ENCODE measurements around the gene UPK3A. TPM values are rescaled to one million over a fixed set of nuclear protein-coding genes. Genes with fewer than 3 reads are reported as not detected.
"Not testable (repeated sequence)": the region's sequence is repeated elsewhere in the genome, so short reads cannot be mapped to it uniquely, and the experiment has no call there.

The UPK3A gene
- polyA plus RNA-seq, 1 donor from 2014 or later = 1.5 TPM

GRCh38 chr22:45263463-45264269 is 21.1 kb upstream of the UPK3A start:
- Mint-ChIP-seq H3K27ac (peak overlapping the region; percentile 41 to 85 (median 82)), H3K4me3 (peak overlapping the region; percentile 69 to 95 (median 85)), H3K36me3 (no peaks in the 10 kb centered on the region), H3K27me3 (peaks cover 8% of the 10 kb centered on the region), H3K9me3 (no peaks in the 10 kb centered on the region), H3K4me1 (peaks cover 29 to 32% (median 30%) of the 10 kb centered on the region in 3 donors)

DNA sequence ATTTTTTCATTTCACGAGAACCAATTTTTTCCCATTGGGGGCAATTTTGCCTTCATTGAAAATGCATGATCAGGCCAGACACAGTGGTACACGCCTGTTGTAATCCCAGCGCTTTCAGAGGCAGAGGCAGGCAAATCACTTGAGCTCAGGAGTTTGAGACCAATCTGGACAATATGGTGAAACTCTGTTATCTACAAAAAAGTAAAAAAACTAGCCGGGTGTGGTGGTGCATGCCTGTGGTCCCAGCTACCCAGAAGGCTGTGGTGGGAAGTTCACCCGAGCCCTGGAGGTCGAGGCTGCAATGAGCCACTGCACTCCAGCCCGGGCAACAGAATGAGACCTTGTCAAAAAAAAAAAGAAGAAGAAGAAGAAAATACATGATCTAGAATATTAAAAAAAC is 19.2 kb upstream of the UPK3A start:
- no peaks in the 10 kb centered on the region for H3K36me3 Mint-ChIP-seq
- no peaks in the 10 kb centered on the region for H3K9me3 Mint-ChIP-seq
- H3K4me3 Mint-ChIP-seq = no peak overlapping the region
- peaks cover 26 to 31% (median 31%) of the 10 kb centered on the region in 3 donors for H3K4me1 Mint-ChIP-seq
- H3K27me3 Mint-ChIP-seq = peaks cover 13% of the 10 kb centered on the region
- no peak overlapping the region for H3K27ac Mint-ChIP-seq

- Mint-ChIP-seq H3K4me3 (peak overlapping the region; percentile 65 to 84 (median 76)), H3K27me3 (peaks cover 16% of the 10 kb centered on the region), H3K4me1 (peaks cover 10 to 14% (median 13%) of the 10 kb centered on the region in 3 donors), H3K9me3 (no peaks in the 10 kb centered on the region), H3K36me3 (no peaks in the 10 kb centered on the region), H3K27ac (peak overlapping the region in 2 of 3 donors; percentile 16 to 59)
These were observed 16.4 kb upstream of the UPK3A start for GRCh38 chr22:45268167-45268957.

DNA sequence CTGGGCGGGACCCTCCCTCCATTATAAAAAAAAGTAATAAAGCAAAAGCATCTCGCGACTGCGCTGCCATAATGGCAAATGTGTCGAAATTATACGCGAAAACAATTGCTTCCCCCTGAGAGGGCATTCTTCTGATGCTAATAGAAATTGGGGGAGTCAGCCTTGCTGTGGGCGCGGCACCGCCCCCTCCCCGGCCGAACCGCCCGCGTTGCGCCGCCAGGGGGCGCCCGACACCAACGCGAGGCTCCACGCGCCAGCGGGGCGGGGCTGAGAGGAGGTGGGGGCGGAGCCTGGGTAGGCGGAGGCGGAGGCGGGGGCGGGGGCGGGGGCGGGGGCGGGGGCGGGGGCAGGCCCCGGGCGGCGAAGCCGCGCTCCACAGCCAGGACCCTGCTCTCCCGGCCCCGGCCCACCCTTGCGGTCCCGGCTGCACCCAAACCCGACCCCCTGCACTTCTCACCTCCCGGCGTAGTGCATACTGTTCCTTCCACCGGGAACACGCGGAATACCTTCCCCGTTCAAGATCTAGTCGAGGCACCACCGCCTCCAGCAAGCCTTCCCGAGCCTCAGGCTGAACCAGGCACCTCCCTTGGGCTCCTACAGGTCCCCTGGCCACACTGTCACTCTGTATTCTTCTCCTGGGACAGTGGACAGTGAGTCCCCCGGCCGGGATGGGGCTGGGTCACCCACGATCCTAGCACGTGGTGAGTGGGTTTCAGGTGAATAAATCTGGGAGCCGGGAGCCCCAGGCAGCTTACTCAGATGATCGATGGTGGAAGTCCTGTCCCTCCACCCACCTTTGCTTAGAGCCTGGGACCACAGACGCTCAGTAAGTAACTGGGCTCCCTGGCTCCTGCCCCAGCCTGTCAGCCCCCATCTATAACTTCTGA is 15.5 kb upstream of the UPK3A start:
- Mint-ChIP-seq H3K4me3 (peak overlapping the region; percentile 75 to 91 (median 84)), H3K4me1 (peaks cover 3 to 7% (median 5%) of the 10 kb centered on the region in 3 donors), H3K9me3 (no peaks in the 10 kb centered on the region), H3K27me3 (peaks cover 13% of the 10 kb centered on the region), H3K27ac (peak overlapping the region; percentile 16 to 67 (median 42)), H3K36me3 (peaks cover 1% of the 10 kb centered on the region)

DNA sequence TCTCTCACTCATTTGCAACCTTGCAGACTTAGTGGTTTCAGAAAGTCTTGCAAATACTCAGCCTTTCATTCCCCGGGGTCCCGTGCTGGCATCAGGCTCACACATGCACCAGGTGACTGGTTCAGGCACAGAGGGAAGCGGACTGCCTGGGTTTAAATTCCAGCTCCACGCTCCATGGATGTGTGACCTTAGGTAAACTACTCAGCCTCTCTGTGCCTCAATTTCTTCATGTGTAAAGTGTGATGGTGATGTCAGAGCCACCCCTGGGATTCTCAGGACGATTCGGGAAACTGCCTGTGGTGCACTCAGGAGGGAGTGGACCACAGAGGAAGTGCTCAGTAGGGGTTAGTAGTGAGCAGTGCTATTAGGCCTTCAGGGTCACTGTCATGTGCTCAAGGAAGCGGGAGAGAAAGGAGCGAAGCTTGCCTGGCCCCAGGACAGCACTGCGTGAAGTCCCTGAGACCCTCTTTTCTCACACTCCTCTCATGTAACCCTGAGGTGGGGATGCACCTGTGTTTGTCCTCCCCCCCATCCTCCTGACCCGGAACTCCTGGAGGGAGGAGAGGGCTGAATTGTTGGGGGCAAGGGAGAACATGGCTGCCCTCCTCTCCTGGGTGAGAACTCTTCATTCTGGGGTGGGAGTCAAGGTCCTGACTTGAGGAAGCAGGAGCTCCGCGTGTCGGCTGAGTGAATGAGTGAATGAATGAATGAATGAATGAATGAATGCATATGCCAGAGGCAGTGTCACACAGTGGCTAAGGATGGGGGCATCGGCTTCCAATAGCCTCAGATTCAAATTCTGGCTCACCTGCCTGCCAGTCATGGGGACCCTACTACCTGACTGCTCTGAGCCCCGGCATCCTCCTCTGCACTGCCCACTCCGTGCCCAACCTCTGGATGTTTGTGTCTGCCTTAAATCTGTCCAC is 14.4 kb upstream of the UPK3A start:
- Mint-ChIP-seq H3K9me3 (no peaks in the 10 kb centered on the region), H3K4me3 (peak overlapping the region in 3 of 4 donors; percentile 79 to 91 (median 88)), H3K27me3 (peaks cover 13% of the 10 kb centered on the region), H3K27ac (peak overlapping the region in 2 of 3 donors; percentile 42 to 69), H3K4me1 (peaks cover 3 to 6% (median 5%) of the 10 kb centered on the region in 3 donors), H3K36me3 (peaks cover 1% of the 10 kb centered on the region)

DNA sequence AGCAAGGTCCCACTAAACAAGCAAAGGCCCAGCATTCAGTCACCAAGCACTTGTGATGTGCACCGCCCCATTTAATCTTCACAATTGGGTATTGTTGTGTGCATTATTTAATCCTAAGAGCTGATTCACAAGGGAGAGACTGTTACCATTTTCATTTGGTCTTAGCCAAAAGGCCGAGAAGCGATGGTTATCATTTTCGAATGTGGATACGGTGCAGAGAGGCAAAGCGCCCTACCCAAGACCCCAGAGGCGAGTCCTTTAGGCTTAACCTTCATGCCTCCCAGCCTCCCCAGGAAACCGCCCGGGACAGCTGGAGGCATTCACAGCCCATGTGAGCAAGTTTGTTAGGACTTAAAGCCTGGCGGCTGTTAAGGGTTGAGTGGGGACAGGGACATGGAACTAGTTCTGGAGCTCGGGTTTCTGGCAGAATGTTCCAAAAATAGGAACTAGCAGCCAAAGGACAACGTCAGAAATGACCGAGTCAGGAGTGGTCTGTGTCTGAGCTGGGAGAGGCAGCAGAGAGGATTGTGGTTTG is 13.0 kb upstream of the UPK3A start:
- no peaks in the 10 kb centered on the region for H3K9me3 Mint-ChIP-seq

GRCh38 chr22:45272498-45272897 is 12.3 kb upstream of the UPK3A start:
- Mint-ChIP-seq H3K27me3 (peaks cover 13% of the 10 kb centered on the region), H3K9me3 (no peaks in the 10 kb centered on the region), H3K4me3 (no peak overlapping the region), H3K4me1 (peaks cover 0 to 5% (median 3%) of the 10 kb centered on the region in 3 donors), H3K36me3 (peaks cover 1% of the 10 kb centered on the region), H3K27ac (no peak overlapping the region)

More for the DNA sequence above, 13.0 kb upstream of the UPK3A start:
- peaks cover 13% of the 10 kb centered on the region for H3K27me3 Mint-ChIP-seq
- no peak overlapping the region for H3K4me3 Mint-ChIP-seq
- peaks cover 1% of the 10 kb centered on the region for H3K36me3 Mint-ChIP-seq
- no peak overlapping the region for H3K27ac Mint-ChIP-seq
- peaks cover under 1 to 5% (median 3%) of the 10 kb centered on the region in 3 donors for H3K4me1 Mint-ChIP-seq

DNA sequence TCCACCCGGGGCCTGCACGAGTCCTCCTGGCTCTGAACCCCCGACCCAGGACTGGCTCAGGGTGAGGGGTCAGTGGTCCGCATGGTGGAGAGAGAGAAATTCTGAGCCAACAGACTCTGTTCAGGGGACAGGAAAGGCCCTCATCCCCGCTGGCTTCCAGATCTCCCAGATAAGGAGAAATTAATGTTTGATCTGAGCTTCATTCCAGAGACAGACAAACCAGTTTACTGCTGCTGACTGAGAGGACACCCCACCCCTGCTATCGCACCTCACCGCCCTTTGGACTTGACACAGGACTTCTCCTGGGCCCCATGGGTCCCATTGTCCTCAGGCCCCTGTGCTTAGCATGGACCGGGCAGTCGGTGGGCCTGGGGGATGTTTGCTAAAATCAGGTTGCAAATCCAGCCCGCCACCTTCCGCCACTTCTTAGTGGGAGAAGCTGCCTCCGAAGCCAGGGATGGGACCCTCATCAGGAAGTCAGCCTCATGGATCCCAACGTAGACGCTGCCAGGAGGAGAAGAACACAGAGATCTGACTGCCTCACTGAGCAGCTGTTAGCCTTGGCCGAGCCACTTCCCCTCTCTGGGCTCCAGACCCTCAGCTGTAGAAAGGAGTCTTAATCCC is 11.2 kb upstream of the UPK3A start:
- H3K9me3 Mint-ChIP-seq = no peaks in the 10 kb centered on the region
- H3K36me3 Mint-ChIP-seq = peaks cover 1% of the 10 kb centered on the region
- H3K27ac Mint-ChIP-seq = no peak overlapping the region
- H3K27me3 Mint-ChIP-seq = peaks cover 13% of the 10 kb centered on the region
- H3K4me3 Mint-ChIP-seq = no peak overlapping the region
- H3K4me1 Mint-ChIP-seq = peaks cover 0 to 5% (median 5%) of the 10 kb centered on the region in 3 donors

GRCh38 chr22:45276507-45277105 is 8.1 kb upstream of the UPK3A start:
- peaks cover 2% of the 10 kb centered on the region for H3K27me3 Mint-ChIP-seq
- no peaks in the 10 kb centered on the region for H3K9me3 Mint-ChIP-seq
- peaks cover 1% of the 10 kb centered on the region for H3K36me3 Mint-ChIP-seq
- H3K27ac Mint-ChIP-seq = no peak overlapping the region
- H3K4me1 Mint-ChIP-seq = peaks cover 0 to 6% (median 6%) of the 10 kb centered on the region in 3 donors
- H3K4me3 Mint-ChIP-seq = no peak overlapping the region

- not testable (repeated sequence) for H3K4me1 Mint-ChIP-seq, H3K36me3 Mint-ChIP-seq, H3K9me3 Mint-ChIP-seq, H3K27me3 Mint-ChIP-seq, H3K27ac Mint-ChIP-seq
- H3K4me3 Mint-ChIP-seq = peak overlapping the region in 1 of 4 donors; percentile 40
These were observed 7.0 kb upstream of the UPK3A start for GRCh38 chr22:45277720-45278119.

- no peaks in the 10 kb centered on the region for H3K9me3 Mint-ChIP-seq
- H3K4me1 Mint-ChIP-seq = peaks cover 1 to 6% (median 6%) of the 10 kb centered on the region in 3 donors
- peaks cover 1% of the 10 kb centered on the region for H3K27me3 Mint-ChIP-seq
- no peak overlapping the region for H3K27ac Mint-ChIP-seq
- peak overlapping the region in 1 of 4 donors; percentile 40 for H3K4me3 Mint-ChIP-seq
- peaks cover 1% of the 10 kb centered on the region for H3K36me3 Mint-ChIP-seq
These were observed 6.6 kb upstream of the UPK3A start for GRCh38 chr22:45278125-45278524.

- Mint-ChIP-seq H3K4me3 (no peak overlapping the region), H3K27me3 (peaks cover 1% of the 10 kb centered on the region), H3K27ac (no peak overlapping the region), H3K9me3 (no peaks in the 10 kb centered on the region), H3K4me1 (peaks cover 6 to 11% (median 10%) of the 10 kb centered on the region in 3 donors), H3K36me3 (no peaks in the 10 kb centered on the region)
These were observed 4.2 kb upstream of the UPK3A start for GRCh38 chr22:45280587-45280980.

- Mint-ChIP-seq H3K4me3 (no peak overlapping the region), H3K4me1 (peaks cover 6 to 12% (median 11%) of the 10 kb centered on the region in 3 donors), H3K36me3 (no peaks in the 10 kb centered on the region), H3K9me3 (no peaks in the 10 kb centered on the region), H3K27me3 (peaks cover 1% of the 10 kb centered on the region), H3K27ac (no peak overlapping the region)
These were observed 3.7 kb upstream of the UPK3A start for GRCh38 chr22:45281010-45281409.

All from IgD-negative memory B cell (primary cell).